HEK293 (cell line): ENCODE data around the gene SLC29A3.

Experiments used
- CTCF ChIA-PET: fragments of 350-600 bp; formaldehyde crosslinking; extraction: SDS; loops from one replicate; lab custom pipeline; 2021; ENCODE audit warnings: antibody characterized with exemption; lab: Yijun Ruan, JAX
- POLR2A ChIA-PET: fragments of 300-600 bp; formaldehyde crosslinking; extraction: SDS; loops from one replicate; lab custom pipeline; 2020; ENCODE audit warnings: antibody characterized with exemption, inconsistent platforms; lab: Yijun Ruan, JAX
- H3K27ac ChIP-seq: fragments of 200-500 bp; sonication (Bioruptor generic); 2 replicates; pipeline ENCODE4 v1.5.1; 2014; ENCODE audit warnings: low read depth, low read length, control low read depth, inconsistent platforms; ENCODE audit errors: extremely low read depth
- H3K36me3 ChIP-seq, 2 experiments: fragments of 200-500 bp in 1 of 2; sonication (Bioruptor generic) in 1 of 2; 1 replicate in 1 of 2; 2 replicates in 1 of 2; pipeline ENCODE4 v1.5.1; 2014 to 2017; ENCODE audit warnings: inconsistent platforms in 2 of 2, low read length in 2 of 2; ENCODE audit not compliant: control insufficient read depth in 2 of 2, insufficient read depth in 1 of 2
- H3K4me1 ChIP-seq: fragments of 200-500 bp; sonication (Bioruptor generic); 2 replicates; pipeline ENCODE4 v1.5.1; 2014; ENCODE audit warnings: mild to moderate bottlenecking, low read length, inconsistent platforms; ENCODE audit not compliant: control insufficient read depth, insufficient read depth
- H3K4me3 ChIP-seq: 2 replicates; pipeline ENCODE4 v1.5.1; 2011; ENCODE audit warnings: low read depth, mild to moderate bottlenecking, control low read depth, low read length, moderate library complexity
- H3K9me3 ChIP-seq: fragments of 200-500 bp; sonication (Bioruptor generic); 2 replicates; pipeline ENCODE4 v1.5.1; 2014; ENCODE audit warnings: low read depth, low read length, inconsistent platforms; ENCODE audit not compliant: control insufficient read depth, insufficient read depth
- GFI1B ChIP-seq: fragments of 450-650 bp; formaldehyde crosslinking; IDR thresholded peaks from 2 replicates; pipeline ENCODE4 v1.5.1; 2016; ENCODE audit warnings: missing biosample characterization, missing genetic modification characterization
- KLF1 ChIP-seq: fragments of 450-650 bp; formaldehyde crosslinking; IDR thresholded peaks from 2 replicates; pipeline ENCODE4 v1.5.1; 2016; ENCODE audit warnings: missing biosample characterization, missing genetic modification characterization
- KLF16 ChIP-seq: fragments of 450-650 bp; formaldehyde crosslinking; IDR thresholded peaks from 2 replicates; pipeline ENCODE4 v1.5.1; 2017; ENCODE audit warnings: missing biosample characterization, missing genetic modification characterization
- MEIS1 ChIP-seq: sonication (generic); formaldehyde crosslinking; IDR thresholded peaks from 2 replicates; pipeline ENCODE4 v1.8.1; 2022; ENCODE audit warnings: missing genetic modification reagents, mild to moderate bottlenecking, borderline replicate concordance
- SETDB1 ChIP-seq: IDR thresholded peaks from one replicate; pipeline ENCODE4 v1.6.1; 2017; ENCODE audit warnings: mild to moderate bottlenecking, low read length, moderate library complexity, mixed read lengths; ENCODE audit not compliant: insufficient read length
- ZBTB1 ChIP-seq: fragments of 450-650 bp; formaldehyde crosslinking; IDR thresholded peaks from 2 replicates; pipeline ENCODE4 v1.5.1; 2016; ENCODE audit warnings: missing biosample characterization, missing genetic modification characterization
- ZEB2 ChIP-seq: fragments of 450-650 bp; formaldehyde crosslinking; IDR thresholded peaks from 2 replicates; pipeline ENCODE4 v1.5.1; 2016; ENCODE audit warnings: missing biosample characterization, missing genetic modification characterization
- ZFP3 ChIP-seq: fragments of 450-650 bp; formaldehyde crosslinking; IDR thresholded peaks from 2 replicates; pipeline ENCODE4 v1.5.1; 2016; ENCODE audit warnings: low read depth, missing biosample characterization, missing genetic modification characterization
- ZFP37 ChIP-seq: fragments of 450-650 bp; formaldehyde crosslinking; IDR thresholded peaks from 2 replicates; pipeline ENCODE4 v1.5.1; 2016; ENCODE audit warnings: missing biosample characterization, missing genetic modification characterization
- ZNF214 ChIP-seq: fragments of 450-650 bp; formaldehyde crosslinking; IDR thresholded peaks from 2 replicates; pipeline ENCODE4 v1.5.1; 2017; ENCODE audit warnings: missing biosample characterization, mild to moderate bottlenecking, missing genetic modification characterization, borderline replicate concordance
- ZNF248 ChIP-seq: fragments of 450-650 bp; formaldehyde crosslinking; IDR thresholded peaks from 2 replicates; pipeline ENCODE4 v1.5.1; 2017; ENCODE audit warnings: missing biosample characterization, missing genetic modification characterization
- ZNF280C ChIP-seq: fragments of 450-650 bp; formaldehyde crosslinking; IDR thresholded peaks from 2 replicates; pipeline ENCODE4 v1.5.1; 2016; ENCODE audit warnings: missing biosample characterization, missing genetic modification characterization
- ZNF311 ChIP-seq: fragments of 450-650 bp; formaldehyde crosslinking; IDR thresholded peaks from 2 replicates; pipeline ENCODE4 v1.5.1; 2017; ENCODE audit warnings: missing biosample characterization, missing genetic modification characterization, borderline replicate concordance
- ZNF324 ChIP-seq: fragments of 450-650 bp; formaldehyde crosslinking; IDR thresholded peaks from 2 replicates; pipeline ENCODE4 v1.5.1; 2016; ENCODE audit warnings: missing biosample characterization, missing genetic modification characterization
- ZNF341 ChIP-seq: fragments of 450-650 bp; formaldehyde crosslinking; IDR thresholded peaks from 2 replicates; pipeline ENCODE4; 2016; ENCODE audit warnings: low read depth, missing biosample characterization, missing genetic modification characterization
- ZNF426 ChIP-seq: fragments of 450-650 bp; formaldehyde crosslinking; IDR thresholded peaks from 2 replicates; pipeline ENCODE4 v1.5.1; 2017; ENCODE audit warnings: missing biosample characterization, missing genetic modification characterization, mild to moderate bottlenecking, inconsistent platforms, moderate library complexity
- ZNF530 ChIP-seq: fragments of 450-650 bp; formaldehyde crosslinking; IDR thresholded peaks from 2 replicates; pipeline ENCODE4 v1.5.1; 2016; ENCODE audit warnings: low read depth, missing biosample characterization, missing genetic modification characterization
- ZNF549 ChIP-seq: fragments of 450-650 bp; IDR thresholded peaks from 2 replicates; pipeline ENCODE4 v1.5.1; 2018; ENCODE audit warnings: missing biosample characterization, missing genetic modification characterization, mild to moderate bottlenecking, inconsistent platforms, moderate library complexity
- ZNF571 ChIP-seq: fragments of 450-650 bp; formaldehyde crosslinking; IDR thresholded peaks from 2 replicates; pipeline ENCODE4 v1.5.0; 2017; ENCODE audit warnings: missing biosample characterization, missing genetic modification characterization
- ZNF626 ChIP-seq: fragments of 450-650 bp; sonication (Bioruptor Pico); formaldehyde crosslinking; IDR thresholded peaks from 2 replicates; pipeline ENCODE4 v1.5.1; 2018; ENCODE audit warnings: missing biosample characterization, missing genetic modification characterization, inconsistent platforms
- ZNF791 ChIP-seq: fragments of 450-650 bp; formaldehyde crosslinking; IDR thresholded peaks from 2 replicates; pipeline ENCODE4 v1.5.1; 2016; ENCODE audit warnings: missing biosample characterization, missing genetic modification characterization
- TF ChIP-seq, protein P1 (sequence below): fragments of 450-650 bp; formaldehyde crosslinking; IDR thresholded peaks from 2 replicates; pipeline ENCODE4 v1.5.1; 2016; ENCODE audit warnings: missing biosample characterization, missing genetic modification characterization
- TF ChIP-seq, protein P2 (sequence below): fragments of 450-650 bp; formaldehyde crosslinking; IDR thresholded peaks from 2 replicates; pipeline ENCODE4 v1.5.1; 2017; ENCODE audit warnings: missing biosample characterization, mild to moderate bottlenecking, missing genetic modification characterization, moderate library complexity
- TF ChIP-seq, protein P3 (sequence below): fragments of 450-650 bp; formaldehyde crosslinking; IDR thresholded peaks from 2 replicates; pipeline ENCODE4 v1.5.1; 2017; ENCODE audit warnings: missing biosample characterization, missing genetic modification characterization

Gene SLC29A3

DNA sequence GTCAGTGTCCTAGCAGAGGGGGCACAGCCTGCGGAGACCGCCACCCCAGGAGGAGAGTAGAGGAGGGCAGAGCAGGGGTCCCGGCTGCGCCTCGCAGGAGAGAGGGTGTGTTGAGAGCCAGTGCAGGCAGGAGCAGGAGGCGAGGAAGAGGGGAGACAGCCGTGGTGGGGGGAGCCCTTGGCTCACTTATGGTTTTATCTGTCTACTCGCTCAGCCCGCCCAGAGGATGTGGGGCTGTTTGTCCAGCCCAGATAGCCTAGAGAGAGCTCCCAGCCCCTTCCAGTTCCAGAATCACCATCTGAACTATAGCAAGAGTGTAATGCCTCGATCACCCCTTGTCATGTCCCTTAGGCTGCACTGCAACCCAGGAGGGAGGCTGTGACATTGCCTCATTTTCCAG, 26.6 kb downstream of the SLC29A3 start:
- H3K27ac ChIP-seq, result no peak overlapping the region
- H3K4me3 ChIP-seq, result no peak overlapping the region
- ChIA-PET POLR2A (no interaction called here), CTCF (interaction anchor here (0.8 kb wide), 1 partner anchor 263 kb away, joined by 3 read pairs; no protein-coding TSS in a partner anchor)
- H3K9me3 ChIP-seq, result no peaks in the 10 kb centered on the region
- TF ChIP-seq SETDB1, result no peak
- no peak for TF ChIP-seq MEIS1 (CRISPR knock-in tag)
- no peak for TF ChIP-seq ZEB2 (tag by site-specific recombination)
- no peak for TF ChIP-seq KLF16 (tag by site-specific recombination)
- no peak for TF ChIP-seq ZNF549 (tag by site-specific recombination)
- TF ChIP-seq ZFP37 (tag by site-specific recombination), result no peak
- TF ChIP-seq ZNF280C (tag by site-specific recombination), result no peak
- TF ChIP-seq, protein P1, sequence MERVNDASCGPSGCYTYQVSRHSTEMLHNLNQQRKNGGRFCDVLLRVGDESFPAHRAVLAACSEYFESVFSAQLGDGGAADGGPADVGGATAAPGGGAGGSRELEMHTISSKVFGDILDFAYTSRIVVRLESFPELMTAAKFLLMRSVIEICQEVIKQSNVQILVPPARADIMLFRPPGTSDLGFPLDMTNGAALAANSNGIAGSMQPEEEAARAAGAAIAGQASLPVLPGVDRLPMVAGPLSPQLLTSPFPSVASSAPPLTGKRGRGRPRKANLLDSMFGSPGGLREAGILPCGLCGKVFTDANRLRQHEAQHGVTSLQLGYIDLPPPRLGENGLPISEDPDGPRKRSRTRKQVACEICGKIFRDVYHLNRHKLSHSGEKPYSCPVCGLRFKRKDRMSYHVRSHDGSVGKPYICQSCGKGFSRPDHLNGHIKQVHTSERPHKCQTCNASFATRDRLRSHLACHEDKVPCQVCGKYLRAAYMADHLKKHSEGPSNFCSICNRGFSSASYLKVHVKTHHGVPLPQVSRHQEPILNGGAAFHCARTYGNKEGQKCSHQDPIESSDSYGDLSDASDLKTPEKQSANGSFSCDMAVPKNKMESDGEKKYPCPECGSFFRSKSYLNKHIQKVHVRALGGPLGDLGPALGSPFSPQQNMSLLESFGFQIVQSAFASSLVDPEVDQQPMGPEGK (tag by site-specific recombination), result no peak
- no peak for TF ChIP-seq ZNF341 (tag by site-specific recombination)
- TF ChIP-seq ZNF248 (tag by site-specific recombination), result no peak
- no peak for TF ChIP-seq GFI1B (tag by site-specific recombination)
- no peak for TF ChIP-seq ZNF324 (tag by site-specific recombination)
- TF ChIP-seq KLF1 (tag by site-specific recombination), result no peak
- TF ChIP-seq ZNF791 (tag by site-specific recombination), result no peak
- TF ChIP-seq, protein P2, sequence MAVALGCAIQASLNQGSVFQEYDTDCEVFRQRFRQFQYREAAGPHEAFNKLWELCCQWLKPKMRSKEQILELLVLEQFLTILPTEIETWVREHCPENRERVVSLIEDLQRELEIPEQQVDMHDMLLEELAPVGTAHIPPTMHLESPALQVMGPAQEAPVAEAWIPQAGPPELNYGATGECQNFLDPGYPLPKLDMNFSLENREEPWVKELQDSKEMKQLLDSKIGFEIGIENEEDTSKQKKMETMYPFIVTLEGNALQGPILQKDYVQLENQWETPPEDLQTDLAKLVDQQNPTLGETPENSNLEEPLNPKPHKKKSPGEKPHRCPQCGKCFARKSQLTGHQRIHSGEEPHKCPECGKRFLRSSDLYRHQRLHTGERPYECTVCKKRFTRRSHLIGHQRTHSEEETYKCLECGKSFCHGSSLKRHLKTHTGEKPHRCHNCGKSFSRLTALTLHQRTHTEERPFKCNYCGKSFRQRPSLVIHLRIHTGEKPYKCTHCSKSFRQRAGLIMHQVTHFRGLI (tag by site-specific recombination), result no peak
- H3K4me1 ChIP-seq, result no peaks in the 10 kb centered on the region
- no peaks in the 10 kb centered on the region for H3K36me3 ChIP-seq

GRCh38 chr10:71346731-71347130, 27.7 kb downstream of the SLC29A3 start:
- no peaks in the 10 kb centered on the region for H3K9me3 ChIP-seq
- no peak overlapping the region for H3K27ac ChIP-seq
- CTCF ChIA-PET, result interaction anchor here (0.6 to 1.2 kb wide), 2 partner anchors 22 to 27 kb away, joined by 3 to 4 read pairs; no protein-coding TSS in a partner anchor
- TF ChIP-seq, protein P3, sequence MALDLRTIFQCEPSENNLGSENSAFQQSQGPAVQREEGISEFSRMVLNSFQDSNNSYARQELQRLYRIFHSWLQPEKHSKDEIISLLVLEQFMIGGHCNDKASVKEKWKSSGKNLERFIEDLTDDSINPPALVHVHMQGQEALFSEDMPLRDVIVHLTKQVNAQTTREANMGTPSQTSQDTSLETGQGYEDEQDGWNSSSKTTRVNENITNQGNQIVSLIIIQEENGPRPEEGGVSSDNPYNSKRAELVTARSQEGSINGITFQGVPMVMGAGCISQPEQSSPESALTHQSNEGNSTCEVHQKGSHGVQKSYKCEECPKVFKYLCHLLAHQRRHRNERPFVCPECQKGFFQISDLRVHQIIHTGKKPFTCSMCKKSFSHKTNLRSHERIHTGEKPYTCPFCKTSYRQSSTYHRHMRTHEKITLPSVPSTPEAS (tag by site-specific recombination), result no peak
- no peak for TF ChIP-seq ZNF311 (tag by site-specific recombination)
- TF ChIP-seq ZNF426, result no peak
- TF ChIP-seq ZNF530 (tag by site-specific recombination), result no peak
- no peak for TF ChIP-seq ZNF626 (tag by site-specific recombination)
- TF ChIP-seq ZNF214, result no peak
- TF ChIP-seq KLF16 (tag by site-specific recombination), result no peak
- TF ChIP-seq ZNF571 (tag by site-specific recombination), result no peak
- no peak for TF ChIP-seq ZBTB1 (tag by site-specific recombination)
- no peak for TF ChIP-seq ZFP3 (tag by site-specific recombination)
- no peaks in the 10 kb centered on the region for H3K4me1 ChIP-seq
- no peaks in the 10 kb centered on the region for H3K36me3 ChIP-seq
- POLR2A ChIA-PET, result no interaction called here
- H3K4me3 ChIP-seq, result no peak overlapping the region
